Mammary epithelial cell (primary cell): ENCODE measurements around the gene PGAP3.

Source experiments
- CTCF ChIP-seq, 2 donors: IDR thresholded peaks in 1 of 2; conservative IDR thresholded peaks in 1 of 2; 2 replicates each; pipeline ENCODE4 v1.5.1; 2011 to 2012; ENCODE audit warnings: inconsistent platforms in 2 of 2, low read length in 2 of 2, mild to moderate bottlenecking in 2 of 2, control low read depth in 1 of 2, low read depth in 1 of 2; ENCODE audit not compliant: insufficient read depth in 1 of 2; ENCODE audit errors: extremely low read depth in 1 of 2
- EZH2 ChIP-seq: IDR thresholded peaks from 2 replicates; pipeline ENCODE4 v1.6.1; 2012; ENCODE audit warnings: low read length, inconsistent platforms, borderline replicate concordance

- TF ChIP-seq CTCF (conservative IDR thresholded peaks at IDR 0.05 in 1 of 2, IDR thresholded peaks at IDR 0.05 in 1 of 2; ENCODE audit: extremely low read depth in 1 of 2, insufficient read depth in 1 of 2, low read depth in 1 of 2, low read length in 2 of 2) = peak in 1 of 2 donors; percentile 37
- TF ChIP-seq EZH2 = no peak
Observed at GRCh38 chr17:39636927-39637736, 50.7 kb downstream of the PGAP3 start, which contains the start of gene STARD3.
